ENCODE results near the gene TBX10. TPM values are rescaled to one million over a fixed set of nuclear protein-coding genes. Genes with fewer than 3 reads are reported as not detected.
A peak's percentile ranks its signal among the peaks of the same experiment; 100 is the strongest.

Gene TBX10
- total RNA-seq, 4 donors from 2014 or later: not detected

GRCh38 chr11:67651976-67652781 lies 12.6 kb upstream of the TBX10 start:
- DNase-seq: no peak
- 60 to 64% methylated on average over 13 of the region's 13 CpGs for WGBS, 2 donors
- Histone ChIP-seq H3K4me3 (replicated peaks in 1 of 3) (no peak overlapping the region), H3K27me3 (no peaks in the 10 kb centered on the region), H3K27ac (no peak overlapping the region), H3K9me3 (no peaks in the 10 kb centered on the region), H3K36me3 (no peaks in the 10 kb centered on the region), H3K4me1 (peaks cover 0 to 4% of the 10 kb centered on the region in 2 donors)
- intact Hi-C loops (cut with DNase I): no loop called here
- TF ChIP-seq POLR2A (IDR thresholded peaks at IDR 0.05) (no peak), CTCF (IDR thresholded peaks at IDR 0.05) (no peak)

- H3K36me3 ChIP-seq: no peaks in the 10 kb centered on the region
- 88 to 89% methylated on average over 20 to 21 of the region's 22 CpGs for WGBS, 2 donors
- DNase-seq: no peak
- H3K4me1 ChIP-seq: peaks cover 0 to 4% of the 10 kb centered on the region in 2 donors
- H3K4me3 ChIP-seq (replicated peaks in 1 of 3): no peak overlapping the region
- no peak overlapping the region for H3K27ac ChIP-seq
- intact Hi-C loops (cut with DNase I): no loop called here
- no peaks in the 10 kb centered on the region for H3K9me3 ChIP-seq
- no peaks in the 10 kb centered on the region for H3K27me3 ChIP-seq
- TF ChIP-seq CTCF (IDR thresholded peaks at IDR 0.05) (no peak), POLR2A (IDR thresholded peaks at IDR 0.05) (no peak)
Measured at GRCh38 chr11:67649634-67650510, 10.3 kb upstream of the TBX10 start.

GRCh38 chr11:67648796-67649613 lies 9.4 kb upstream of the TBX10 start:
- intact Hi-C loops (cut with DNase I): no loop called here
- 80 to 85% methylated on average over 6 to 9 of the region's 12 CpGs for WGBS, 2 donors
- no peak for DNase-seq
- TF ChIP-seq POLR2A (IDR thresholded peaks at IDR 0.05) (no peak), CTCF (IDR thresholded peaks at IDR 0.05) (no peak)
- Histone ChIP-seq H3K9me3 (no peaks in the 10 kb centered on the region), H3K4me1 (peaks cover 0 to 4% of the 10 kb centered on the region in 2 donors), H3K36me3 (no peaks in the 10 kb centered on the region), H3K27me3 (no peaks in the 10 kb centered on the region), H3K27ac (no peak overlapping the region), H3K4me3 (replicated peaks in 1 of 3) (no peak overlapping the region)

GRCh38 chr11:67648140-67648795 lies 8.7 kb upstream of the TBX10 start:
- no peak for TF ChIP-seq POLR2A (IDR thresholded peaks at IDR 0.05)
- peak in 1 of 6 experiments; percentile 6 for TF ChIP-seq CTCF (IDR thresholded peaks at IDR 0.05)
- intact Hi-C loops (cut with DNase I): no loop called here
- Histone ChIP-seq H3K27ac (no peak overlapping the region), H3K4me3 (replicated peaks in 1 of 3) (no peak overlapping the region), H3K27me3 (no peaks in the 10 kb centered on the region), H3K9me3 (no peaks in the 10 kb centered on the region), H3K4me1 (peaks cover 0 to 4% of the 10 kb centered on the region in 2 donors), H3K36me3 (no peaks in the 10 kb centered on the region)
- no peak for DNase-seq
- WGBS, 2 donors: 84 to 87% methylated on average over 5 to 10 of the region's 12 CpGs
